Bone marrow (tissue), 2 donors: ENCODE data around the gene PLEKHA5.
"Not testable (repeated sequence)": the region's sequence is repeated elsewhere in the genome, so short reads cannot be mapped to it uniquely, and the experiment has no call there.

Experiments
- DNase-seq, 2 donors: peaks; one replicate each; lab custom pipeline; 2025; lab: John Stamatoyannopoulos, UW

The PLEKHA5 gene

DNA sequence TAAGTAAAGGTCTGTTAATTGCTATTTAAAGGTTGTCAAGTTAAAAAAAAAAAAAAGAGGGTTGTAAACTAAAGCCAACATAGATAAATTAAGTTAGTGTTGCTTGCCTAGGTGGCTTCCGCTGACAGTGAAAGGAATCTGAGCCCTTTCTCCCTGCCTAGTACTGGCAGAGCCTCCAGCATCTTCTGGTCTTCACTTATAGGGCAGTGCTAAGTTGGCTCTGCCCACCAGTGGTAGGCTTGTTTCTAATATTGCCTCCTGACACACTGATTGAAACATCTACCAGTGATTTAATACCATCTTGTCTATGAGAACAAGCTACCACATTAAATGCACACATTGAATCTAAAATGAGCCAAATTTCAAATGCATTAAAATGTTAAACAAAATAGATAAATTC, 39.7 kb downstream of the PLEKHA5 start:
- DNase-seq, result no peak

GRCh38 chr12:19170286-19170685, 40.8 kb downstream of the PLEKHA5 start:
- not testable (repeated sequence) for DNase-seq

- no peak for DNase-seq
These were observed 42.2 kb downstream of the PLEKHA5 start for GRCh38 chr12:19171731-19172130.

- no peak for DNase-seq
These were observed 48.2 kb downstream of the PLEKHA5 start for GRCh38 chr12:19177754-19178153.

DNA sequence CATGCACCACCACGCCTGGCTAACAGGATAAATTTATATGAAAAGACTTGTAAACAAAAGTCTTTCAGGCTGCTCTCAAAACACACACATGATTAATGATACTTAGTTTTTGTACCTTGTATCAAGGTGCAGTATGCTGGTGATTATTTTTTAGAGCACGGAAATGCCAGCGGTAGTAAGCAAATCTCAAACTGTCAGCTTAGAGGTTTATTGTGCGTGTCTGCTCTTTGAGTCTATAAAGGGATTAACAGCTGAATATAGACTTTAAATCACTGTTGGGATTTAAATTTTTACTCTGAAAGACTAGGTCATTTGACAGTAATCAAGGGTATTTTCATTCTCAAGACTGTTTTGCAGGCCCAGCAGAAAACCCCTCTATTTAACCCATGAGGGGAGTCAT, 50.5 kb downstream of the PLEKHA5 start:
- no peak for DNase-seq

DNA sequence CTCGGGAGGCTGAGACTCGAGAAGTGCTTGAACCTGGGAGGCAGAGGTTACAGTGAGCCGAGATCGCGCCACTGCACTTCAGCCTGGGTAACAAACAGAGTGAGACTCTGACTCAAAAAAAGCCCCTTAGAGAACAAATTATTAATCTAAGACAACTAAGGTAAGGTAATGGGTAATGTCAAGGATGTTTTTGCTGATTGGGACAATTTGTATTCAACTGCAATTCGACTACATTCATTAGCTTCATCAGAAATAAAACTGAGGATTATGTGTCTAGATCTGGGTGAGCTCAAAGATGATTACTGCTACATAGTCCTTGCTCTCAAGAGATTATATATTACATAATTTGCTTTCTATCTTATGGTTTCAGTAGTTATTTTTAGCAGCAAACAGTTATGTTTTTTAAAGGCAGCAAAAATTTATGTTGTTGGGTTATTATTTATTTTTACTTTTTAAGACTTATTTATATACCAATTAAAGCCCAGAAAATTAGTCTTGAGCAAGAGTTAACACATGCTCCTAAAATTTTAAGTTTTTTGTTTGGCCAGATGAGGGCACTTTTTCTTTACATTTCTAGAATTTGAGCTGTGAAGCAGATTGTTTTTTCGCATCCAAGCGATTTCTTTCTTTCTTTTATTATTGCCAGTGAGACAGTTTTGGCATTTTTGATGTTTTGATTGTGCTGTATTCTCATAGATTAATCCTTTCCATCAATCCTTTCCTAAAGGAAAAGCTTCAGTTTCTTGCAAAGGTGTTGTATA, 52.3 kb downstream of the PLEKHA5 start:
- DNase-seq, result no peak

- no peak for DNase-seq
These were observed 53.7 kb downstream of the PLEKHA5 start for GRCh38 chr12:19183121-19183838.

- DNase-seq, result no peak
These were observed 55.9 kb downstream of the PLEKHA5 start for GRCh38 chr12:19185262-19185929.

DNA sequence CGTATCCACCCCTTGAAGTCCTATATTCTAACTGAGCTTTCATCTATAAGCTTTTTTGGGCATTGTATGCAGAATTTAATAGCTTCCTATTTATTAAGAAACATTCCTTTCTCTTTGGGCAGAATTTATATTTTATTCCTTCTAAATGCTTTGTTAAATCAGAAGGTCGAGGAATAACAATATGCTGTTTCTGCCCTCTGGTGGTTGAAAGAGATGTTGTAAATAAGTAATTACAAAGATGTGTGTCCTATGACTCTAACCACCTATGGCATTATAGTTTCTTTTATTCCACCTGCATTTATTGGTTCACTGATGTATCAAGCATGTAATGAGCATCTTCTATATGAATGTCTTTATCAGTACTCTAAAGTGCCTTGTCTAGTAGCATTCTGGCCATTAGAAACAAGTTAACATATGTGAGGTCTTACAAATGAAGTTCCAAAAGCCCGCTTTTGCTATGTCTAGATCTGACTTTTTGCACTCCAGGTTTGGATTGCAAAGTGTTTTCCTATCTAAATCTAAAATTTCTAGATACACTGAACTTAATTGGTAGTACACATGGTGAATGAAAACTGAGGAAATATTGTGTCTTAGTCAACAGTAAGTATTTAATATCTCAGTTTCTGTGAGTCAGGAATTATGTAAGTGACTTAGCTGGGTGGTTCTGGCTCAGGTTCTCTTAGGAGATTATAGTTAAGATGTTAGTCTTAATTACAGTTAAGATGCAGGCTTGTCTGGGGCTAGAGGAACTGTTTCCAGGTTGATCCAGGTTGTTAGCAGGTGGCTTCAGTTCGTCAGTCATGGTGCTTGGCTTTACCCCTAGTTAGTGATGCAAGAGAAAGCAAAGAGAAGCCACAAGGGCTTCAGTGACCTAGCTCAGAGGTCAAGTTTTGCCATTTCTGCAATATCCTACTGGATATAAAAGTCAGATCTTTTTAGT, 57.5 kb downstream of the PLEKHA5 start:
- DNase-seq, result no peak

DNA sequence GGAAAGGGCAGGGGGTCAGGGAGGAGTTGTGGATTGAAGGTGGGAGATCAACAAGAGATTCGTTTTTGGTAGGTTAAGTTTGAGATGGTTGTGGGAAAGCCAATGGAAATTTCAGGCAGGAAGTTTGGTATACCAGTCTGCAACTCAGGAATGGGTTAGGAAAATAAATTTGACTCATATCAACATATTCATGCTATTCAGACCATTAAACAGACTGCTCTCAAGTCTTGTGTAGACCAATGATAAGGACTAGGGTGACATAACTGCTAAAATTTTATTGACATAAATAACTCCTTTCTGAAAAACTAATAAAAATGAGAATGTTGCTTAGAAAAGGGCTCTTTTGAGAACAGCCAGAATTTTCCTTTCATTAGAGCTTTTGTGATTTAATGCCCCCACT, 60.0 kb downstream of the PLEKHA5 start:
- no peak for DNase-seq

- DNase-seq, result peak in 1 of 2 donors; percentile 67
These were observed 60.9 kb downstream of the PLEKHA5 start for GRCh38 chr12:19190292-19191031.

DNA sequence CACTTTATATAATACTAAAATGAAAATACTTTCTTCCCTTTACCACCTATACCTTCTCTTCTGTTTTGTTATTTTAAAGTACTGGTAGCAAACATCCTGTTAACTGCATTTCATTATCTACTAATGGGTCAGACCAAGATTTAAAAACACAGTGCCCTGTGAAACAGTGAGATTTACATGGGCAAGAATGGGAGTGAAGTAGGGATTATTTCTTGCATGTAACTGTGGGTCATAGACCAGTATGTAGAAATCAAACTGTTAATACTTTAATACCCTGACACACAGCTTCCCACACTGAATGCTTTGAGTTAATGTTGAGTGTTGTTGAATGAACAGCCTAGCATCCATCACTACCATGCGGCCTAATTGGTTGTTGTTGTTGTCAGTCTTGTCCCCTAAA, 61.6 kb downstream of the PLEKHA5 start:
- no peak for DNase-seq

GRCh38 chr12:19191563-19191962, 62.0 kb downstream of the PLEKHA5 start:
- DNase-seq, result no peak

DNA sequence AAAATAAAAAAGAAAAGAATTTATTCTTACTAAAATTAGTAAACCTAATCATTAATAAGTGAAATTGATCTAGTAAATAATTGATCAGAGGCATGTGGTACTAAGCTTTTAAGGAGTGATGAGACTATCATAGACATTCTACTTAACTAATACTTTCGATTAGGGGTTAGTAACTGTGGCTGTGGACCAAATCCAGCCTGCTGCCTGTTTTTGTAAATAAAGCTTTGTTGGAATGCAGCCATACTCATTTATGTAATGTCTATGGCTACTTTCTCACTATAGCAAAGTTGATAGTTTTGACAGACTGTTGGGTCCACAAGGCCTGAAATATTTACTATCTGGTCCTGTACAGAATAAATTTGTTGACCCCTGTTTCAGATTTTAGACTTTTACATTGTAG, 63.2 kb downstream of the PLEKHA5 start:
- DNase-seq, result no peak

GRCh38 chr12:19194963-19195362, 65.4 kb downstream of the PLEKHA5 start:
- DNase-seq, result no peak

DNA sequence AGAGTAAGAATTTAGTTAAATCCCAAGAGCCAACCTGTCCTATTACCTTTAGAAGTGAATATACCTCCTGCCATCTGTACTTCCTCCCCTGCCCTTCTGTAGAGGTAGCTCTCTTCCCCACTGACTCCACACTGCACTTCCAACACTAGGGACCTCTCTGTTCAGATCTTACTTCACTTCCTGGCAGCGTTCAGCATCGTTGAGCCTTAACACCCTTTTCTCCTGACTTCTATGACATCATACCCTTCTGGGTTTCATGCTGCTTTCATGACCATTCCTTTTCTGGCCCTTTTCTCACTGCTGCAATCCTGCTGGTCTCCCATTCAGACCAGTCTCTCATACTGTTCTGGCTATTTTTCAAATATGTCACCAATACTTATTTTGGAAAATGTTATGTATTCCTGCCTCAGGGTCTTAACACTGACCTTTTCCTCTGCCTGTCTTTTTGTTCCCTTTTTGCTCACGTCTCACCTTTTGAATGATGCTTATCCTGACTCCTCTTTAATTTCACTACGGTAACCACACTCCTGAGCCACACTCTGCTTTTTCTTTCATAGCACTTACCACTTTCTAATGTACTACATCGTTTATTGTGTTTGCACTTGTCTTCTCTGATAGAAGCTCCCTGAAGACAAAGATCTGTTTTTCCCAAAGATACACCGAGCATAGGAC, 67.6 kb downstream of the PLEKHA5 start:
- DNase-seq, result no peak

DNA sequence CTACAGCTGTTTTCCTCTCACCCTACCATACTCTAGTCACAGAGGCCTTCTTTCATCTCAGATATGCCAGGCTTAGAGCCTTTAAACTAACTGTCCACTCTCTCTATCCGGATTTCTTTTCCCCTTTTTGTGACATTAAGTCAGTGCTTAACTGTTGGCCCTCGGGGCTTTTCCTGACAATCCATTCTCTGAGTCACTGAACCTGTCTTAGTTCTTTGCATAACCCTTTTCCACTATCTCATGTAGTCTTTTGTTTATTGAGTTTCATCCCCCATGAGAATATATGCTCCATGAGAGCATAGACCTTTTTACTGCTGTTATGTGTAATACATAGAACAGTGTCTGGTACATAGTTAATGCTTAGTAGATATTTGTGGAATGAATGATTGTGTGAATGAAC, 68.7 kb downstream of the PLEKHA5 start:
- DNase-seq, result no peak

GRCh38 chr12:19199332-19199731, 69.8 kb downstream of the PLEKHA5 start:
- no peak for DNase-seq

DNA sequence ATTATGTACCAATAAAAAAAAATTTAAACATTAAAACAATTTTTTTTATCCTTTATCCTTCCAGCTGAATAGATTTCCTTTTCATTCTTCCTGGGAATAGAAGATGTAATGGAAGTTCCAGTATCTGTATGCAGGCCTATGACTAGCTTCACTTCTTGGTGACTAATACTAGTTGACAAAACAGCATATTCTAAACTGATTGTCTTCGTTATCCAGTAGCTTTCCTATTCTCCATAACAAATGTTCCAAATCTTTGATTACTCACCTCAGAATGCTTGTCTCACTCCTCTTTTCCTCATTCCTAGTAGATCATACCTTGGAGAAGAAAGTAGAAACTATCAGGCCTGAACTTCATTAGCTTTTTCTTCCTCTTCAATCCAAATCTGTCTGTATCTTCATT, 70.7 kb downstream of the PLEKHA5 start:
- no peak for DNase-seq

DNA sequence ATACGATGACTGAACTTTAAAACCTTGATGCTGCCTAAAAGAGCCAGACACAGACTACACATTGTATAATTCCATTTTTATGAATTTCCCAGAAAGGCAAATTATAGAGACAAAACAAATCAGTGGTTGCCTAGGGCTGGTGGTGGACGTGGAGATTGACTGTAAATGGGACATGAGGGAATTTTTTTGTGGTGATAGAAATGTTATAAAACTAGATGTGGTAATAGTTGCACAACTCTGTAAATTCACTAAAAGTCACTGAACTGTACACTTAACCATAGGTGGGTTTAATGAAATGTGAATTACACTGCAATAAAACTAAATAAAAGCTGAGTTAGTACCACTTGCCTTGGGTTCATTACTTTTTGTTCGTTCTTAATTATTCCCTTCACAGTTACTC, 72.1 kb downstream of the PLEKHA5 start:
- no peak for DNase-seq

GRCh38 chr12:19203013-19203412, 73.5 kb downstream of the PLEKHA5 start:
- no peak for DNase-seq
